H1 (cell line): ENCODE data around the gene ARHGAP6. TPM values are rescaled to one million over a fixed set of nuclear protein-coding genes. Genes with fewer than 3 reads are reported as not detected.

Experiments used
- ATF2 ChIP-seq: IDR thresholded peaks from 2 replicates; pipeline ENCODE4 v1.6.1; 2012; ENCODE audit warnings: low read length, inconsistent platforms
- HDAC2 ChIP-seq, 2 experiments: fragments of 300-600 bp in 1 of 2; sonication (generic) in 1 of 2; IDR thresholded peaks; 2 replicates each; pipeline ENCODE4 v1.6.1; 2011 to 2012; ENCODE audit warnings: low read depth in 2 of 2, low read length in 2 of 2, mild to moderate bottlenecking in 2 of 2, moderate library complexity in 2 of 2, borderline replicate concordance in 1 of 2, inconsistent platforms in 1 of 2
- KDM1A ChIP-seq: fragments of 200-600, 300-600 bp; sonication (generic); IDR thresholded peaks from 2 replicates; pipeline ENCODE4 v1.7.1; 2016; ENCODE audit warnings: mild to moderate bottlenecking, low read length, borderline replicate concordance
- SP2 ChIP-seq: IDR thresholded peaks from 2 replicates; pipeline ENCODE4 v1.6.1; 2012; ENCODE audit warnings: mild to moderate bottlenecking, low read length, inconsistent platforms
- TAF1 ChIP-seq: IDR thresholded peaks from 2 replicates; pipeline ENCODE4 v1.6.1; 2011; ENCODE audit warnings: mild to moderate bottlenecking, low read depth, low read length
- polyA plus RNA-seq, 7 experiments: library from polyadenylated mRNA; depleted of rRNA in 3 of 7; stranded (reverse) in 5 of 7; unstranded in 2 of 7; fragments of >200 nt in 5 of 7; fragments of 200-250 nt in 2 of 7; gene quantifications; 1 replicate in 5 of 7; 2 replicates in 1 of 7; 4 replicates in 1 of 7; pipeline versions ENCODE4 v1.2.1 to v1.2.3, GENCODE V29; 2011 to 2013; ENCODE audit warnings: missing spikeins in 2 of 7, mixed read lengths in 2 of 7
- total RNA-seq: library from RNA; stranded (reverse); fragmentation: NEBNext Ultra II Directional; extraction: Animal tissue kit (Norgen Biotek cat#: 25700); gene quantifications from 2 replicates; pipeline ENCODE4 v1.2.1, GENCODE V29; 2021

Gene ARHGAP6
- total and polyA plus RNA-seq, 2 of the 8 experiments (the other 6 are each of a cell fraction or from before 2014, with no cell fraction given), result 0.35 to 0.82 TPM

- TF ChIP-seq HDAC2 (IDR thresholded peaks at IDR 0.05; ENCODE audit: borderline replicate concordance in 1 of 2, low read depth in 2 of 2, low read length in 2 of 2) (no peak), KDM1A (no peak), TAF1 (no peak), SP2 (no peak), ATF2 (no peak)
These were observed 10.3 kb downstream of the ARHGAP6 start (continued) for GRCh38 chrX:11655282-11656015.
